HUES64 (cell line): Measurements from ENCODE around the gene KLK6.

Experiments
- H3K27ac ChIP-seq: 2 replicates; pipeline ENCODE4 v1.7.0; 2013; ENCODE audit warnings: low read depth, low read length, inconsistent platforms
- H3K27me3 ChIP-seq: 2 replicates; pipeline ENCODE4 v1.6.1; 2013; ENCODE audit warnings: mild to moderate bottlenecking, low read length; ENCODE audit not compliant: insufficient read depth
- H3K36me3 ChIP-seq: 2 replicates; pipeline ENCODE4 v1.6.1; 2013; ENCODE audit warnings: mild to moderate bottlenecking, low read length; ENCODE audit not compliant: insufficient read depth
- H3K4me1 ChIP-seq: 2 replicates; pipeline ENCODE4 v1.6.1; 2013; ENCODE audit warnings: mild to moderate bottlenecking, low read length, moderate library complexity; ENCODE audit not compliant: insufficient read depth
- H3K4me3 ChIP-seq: 2 replicates; pipeline ENCODE4 v1.5.1; 2013; ENCODE audit warnings: mild to moderate bottlenecking, low read length, moderate library complexity
- H3K9ac ChIP-seq: 2 replicates; pipeline ENCODE4 v1.6.1; 2013; ENCODE audit warnings: mild to moderate bottlenecking, low read depth, low read length
- H3K9me3 ChIP-seq: 2 replicates; pipeline ENCODE4 v1.6.1; 2013; ENCODE audit warnings: low read depth, low read length; ENCODE audit not compliant: insufficient read depth
- WGBS: fragments of 150-250, 120-280 bp; methylation state at CpG from one replicate; pipeline ENCODE4 v1.1.7; 2013; ENCODE audit warnings: missing lambda C conversion rate; 5-methylcytosine and 5-hydroxymethylcytosine counted together

Gene KLK6

GRCh38 chr19:50909240-50910070 lies 59.9 kb downstream of the KLK6 start:
- H3K9me3 ChIP-seq = no peaks in the 10 kb centered on the region
- no peaks in the 10 kb centered on the region for H3K36me3 ChIP-seq
- peak overlapping the region; percentile 67 for H3K4me3 ChIP-seq
- no peak overlapping the region for H3K9ac ChIP-seq
- peaks cover 56% of the 10 kb centered on the region for H3K27me3 ChIP-seq
- H3K27ac ChIP-seq = no peak overlapping the region
- no peaks in the 10 kb centered on the region for H3K4me1 ChIP-seq
- 14% methylated on average over 36 of the region's 36 CpGs for WGBS
